OCI-LY7 (cell line): ENCODE results near the gene TMEM178B. TPM values are rescaled to one million over a fixed set of nuclear protein-coding genes. Genes with fewer than 3 reads are reported as not detected.

Experiments
- BruUV-seq: library from RNA; stranded (reverse); fragments of 400-500 nt; replicated peaks from 2 replicates; lab custom pipeline; 2021; lab: Mats Ljungman, UMichigan
- CTCF ChIA-PET: fragments of 300-600 bp; sonication (Branson Sonifier 250); formaldehyde crosslinking; loops from one replicate; lab custom pipeline; 2022; ENCODE audit warnings: antibody characterized with exemption; ENCODE audit not compliant: unreplicated experiment; lab: Charles Lee
- POLR2A ChIA-PET: fragments of 300-600 bp; sonication (Branson Sonifier 250); formaldehyde crosslinking; loops from one replicate; lab custom pipeline; 2022; ENCODE audit warnings: antibody characterized with exemption; lab: Charles Lee
- DNase-seq: peaks from one replicate; pipeline ENCODE4 v3.0.0-alpha.2; 2015; ENCODE audit warnings: low spot score
- H2AFZ ChIP-seq: fragments of 200-600 bp; sonication (generic), shearing (Covaris generic); 2 replicates; pipeline ENCODE4 v1.6.1; 2014; ENCODE audit warnings: mild to moderate bottlenecking, antibody characterized with exemption, low read length, moderate library complexity
- H3K27ac ChIP-seq: fragments of 200-600 bp; sonication (generic); 2 replicates; pipeline ENCODE4 v1.5.1; 2014; ENCODE audit warnings: mixed run types, low read depth, mild to moderate bottlenecking, moderate library complexity, low read length, inconsistent platforms; ENCODE audit not compliant: poor library complexity, severe bottlenecking
- H3K36me3 ChIP-seq: fragments of 200-600 bp; sonication (generic); 2 replicates; pipeline ENCODE4 v1.6.1; 2014; ENCODE audit warnings: mild to moderate bottlenecking, antibody characterized with exemption, low read length, moderate library complexity, mixed read lengths; ENCODE audit not compliant: insufficient read depth
- H3K4me1 ChIP-seq: fragments of 200-600 bp; sonication (generic); 2 replicates; pipeline ENCODE4 v1.5.1; 2014; ENCODE audit warnings: mild to moderate bottlenecking, low read length; ENCODE audit not compliant: insufficient read depth, poor library complexity, severe bottlenecking
- H3K4me2 ChIP-seq: fragments of 200-600 bp; sonication (generic); 2 replicates; pipeline ENCODE4 v1.6.1; 2014; ENCODE audit warnings: mild to moderate bottlenecking, low read length
- H3K4me3 ChIP-seq: fragments of 200-600 bp; sonication (generic); 2 replicates; pipeline ENCODE4 v1.5.1; 2014; ENCODE audit warnings: mild to moderate bottlenecking, low read depth, low read length; ENCODE audit not compliant: poor library complexity, severe bottlenecking
- H3K79me2 ChIP-seq: fragments of 200-600 bp; sonication (generic); 2 replicates; pipeline ENCODE4 v1.6.1; 2016; ENCODE audit warnings: low read depth, mild to moderate bottlenecking, low read length, moderate library complexity, mixed read lengths; ENCODE audit not compliant: insufficient read depth
- H3K9me2 ChIP-seq: fragments of 200-600 bp; sonication (generic); 2 replicates; pipeline ENCODE4 v1.6.1; 2016; ENCODE audit warnings: mild to moderate bottlenecking, low read length, mixed read lengths; ENCODE audit not compliant: insufficient read depth
- H3K9me3 ChIP-seq: fragments of 200-600 bp; sonication (generic); 2 replicates; pipeline ENCODE4 v1.6.1; 2014; ENCODE audit warnings: mild to moderate bottlenecking, mixed run types, low read length, mixed read lengths
- H4K20me1 ChIP-seq: fragments of 200-600 bp; sonication (generic); 2 replicates; pipeline ENCODE4 v1.6.1; 2014; ENCODE audit warnings: mild to moderate bottlenecking, antibody characterized with exemption, low read length, moderate library complexity, mixed read lengths; ENCODE audit not compliant: insufficient read depth
- EZH2phosphoT487 ChIP-seq: fragments of 200-600 bp; sonication (generic); IDR thresholded peaks from 2 replicates; pipeline ENCODE4 v1.6.1; 2018; ENCODE audit warnings: low read depth, borderline replicate concordance, mild to moderate bottlenecking, mixed run types, antibody characterized with exemption, low read length, moderate library complexity, mixed read lengths
- intact Hi-C: fragments of 100-400 bp; cut with micrococcal nuclease; formaldehyde crosslinking; loops from one replicate; pipeline ENCODE4 v1.10.0; 2022; ENCODE audit not compliant: unreplicated experiment
- total RNA-seq, 2 experiments: library from RNA; depleted of rRNA in 1 of 2; stranded (reverse); fragments of >200 nt in 1 of 2; shearing (Covaris generic) in 1 of 2; gene quantifications; 2 replicates each; pipeline ENCODE4 v1.2.3, GENCODE V29; 2014 to 2022
- TF ChIP-seq, protein P1 (sequence below): fragments of 200-600 bp; sonication (generic); conservative IDR thresholded peaks from 2 replicates; pipeline ENCODE4 v1.5.1; 2014; ENCODE audit warnings: mild to moderate bottlenecking, antibody characterized with exemption, low read length, moderate library complexity, mixed read lengths

The TMEM178B gene
- total RNA-seq, 2 experiments from 2014 or later: not detected

DNA sequence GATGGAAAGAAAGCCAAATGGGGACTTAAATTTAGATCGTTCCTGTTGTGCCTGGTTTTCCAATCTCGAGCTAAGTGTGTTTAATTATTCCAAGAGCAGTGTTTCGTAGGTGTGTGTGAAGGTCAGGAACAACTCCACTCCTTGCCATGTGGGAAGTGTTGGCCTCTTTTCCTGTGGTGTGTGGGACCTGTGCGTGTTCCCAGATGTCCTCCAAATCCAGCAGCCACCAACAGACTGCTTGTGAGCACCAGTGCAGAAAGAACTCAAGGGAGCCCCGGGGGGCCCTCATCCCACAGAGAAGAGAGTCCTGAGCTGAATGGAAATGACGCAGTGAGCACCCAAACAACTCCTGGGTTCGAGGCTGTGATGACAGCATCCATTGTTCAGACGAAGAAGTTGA lies 227.7 kb downstream of the TMEM178B start:
- POLR2A ChIA-PET: no interaction called here
- DNase-seq: no peak
- H3K4me1 ChIP-seq: no peaks in the 10 kb centered on the region
- BruUV-seq: no TSS peak
- no peaks in the 10 kb centered on the region for H3K79me2 ChIP-seq
- no peaks in the 10 kb centered on the region for H4K20me1 ChIP-seq
- H3K4me2 ChIP-seq: no peak overlapping the region
- H3K9me3 ChIP-seq: no peaks in the 10 kb centered on the region
- intact Hi-C loops: no loop called here
- CTCF ChIA-PET: no interaction called here
- no peak overlapping the region for H3K27ac ChIP-seq
- no peak overlapping the region for H3K4me3 ChIP-seq
- TF ChIP-seq, protein P1, sequence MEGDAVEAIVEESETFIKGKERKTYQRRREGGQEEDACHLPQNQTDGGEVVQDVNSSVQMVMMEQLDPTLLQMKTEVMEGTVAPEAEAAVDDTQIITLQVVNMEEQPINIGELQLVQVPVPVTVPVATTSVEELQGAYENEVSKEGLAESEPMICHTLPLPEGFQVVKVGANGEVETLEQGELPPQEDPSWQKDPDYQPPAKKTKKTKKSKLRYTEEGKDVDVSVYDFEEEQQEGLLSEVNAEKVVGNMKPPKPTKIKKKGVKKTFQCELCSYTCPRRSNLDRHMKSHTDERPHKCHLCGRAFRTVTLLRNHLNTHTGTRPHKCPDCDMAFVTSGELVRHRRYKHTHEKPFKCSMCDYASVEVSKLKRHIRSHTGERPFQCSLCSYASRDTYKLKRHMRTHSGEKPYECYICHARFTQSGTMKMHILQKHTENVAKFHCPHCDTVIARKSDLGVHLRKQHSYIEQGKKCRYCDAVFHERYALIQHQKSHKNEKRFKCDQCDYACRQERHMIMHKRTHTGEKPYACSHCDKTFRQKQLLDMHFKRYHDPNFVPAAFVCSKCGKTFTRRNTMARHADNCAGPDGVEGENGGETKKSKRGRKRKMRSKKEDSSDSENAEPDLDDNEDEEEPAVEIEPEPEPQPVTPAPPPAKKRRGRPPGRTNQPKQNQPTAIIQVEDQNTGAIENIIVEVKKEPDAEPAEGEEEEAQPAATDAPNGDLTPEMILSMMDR: no peak
- TF ChIP-seq EZH2phosphoT487: no peak
- H2AFZ ChIP-seq: no peak overlapping the region
- no peaks in the 10 kb centered on the region for H3K36me3 ChIP-seq
- no peaks in the 10 kb centered on the region for H3K9me2 ChIP-seq

DNA sequence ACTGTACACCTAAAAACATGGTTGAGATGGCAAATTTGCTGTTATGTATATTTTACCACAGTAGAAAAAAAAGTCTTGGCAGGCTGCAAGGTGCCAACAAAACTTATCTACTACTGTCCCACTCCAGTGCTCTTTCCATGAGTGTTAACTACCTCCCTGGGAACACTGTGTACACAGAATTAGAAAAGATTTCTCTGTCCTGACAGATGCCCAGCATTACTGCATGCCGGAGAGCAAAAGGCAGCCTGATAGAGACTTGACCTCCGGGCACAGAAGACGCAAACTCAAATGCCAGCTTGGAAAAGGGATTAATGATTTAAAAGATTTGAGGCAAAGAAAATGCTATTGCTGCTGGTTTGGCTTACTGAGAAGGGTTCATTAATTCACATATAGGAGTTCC lies 228.8 kb downstream of the TMEM178B start:
- Histone ChIP-seq H2AFZ (no peak overlapping the region), H3K4me3 (no peak overlapping the region), H3K9me2 (no peaks in the 10 kb centered on the region), H3K4me2 (no peak overlapping the region), H4K20me1 (no peaks in the 10 kb centered on the region), H3K27ac (no peak overlapping the region), H3K36me3 (no peaks in the 10 kb centered on the region), H3K9me3 (no peaks in the 10 kb centered on the region), H3K79me2 (no peaks in the 10 kb centered on the region), H3K4me1 (no peaks in the 10 kb centered on the region)
- intact Hi-C loops: no loop called here
- DNase-seq: no peak
- BruUV-seq: no TSS peak
- CTCF ChIA-PET: no interaction called here
- POLR2A ChIA-PET: interaction anchor here (0.5 kb wide), 1 partner anchor 1792 kb away, joined by 3 read pairs; no protein-coding TSS in a partner anchor
- TF ChIP-seq EZH2phosphoT487: no peak
- TF ChIP-seq, protein P1: no peak

DNA sequence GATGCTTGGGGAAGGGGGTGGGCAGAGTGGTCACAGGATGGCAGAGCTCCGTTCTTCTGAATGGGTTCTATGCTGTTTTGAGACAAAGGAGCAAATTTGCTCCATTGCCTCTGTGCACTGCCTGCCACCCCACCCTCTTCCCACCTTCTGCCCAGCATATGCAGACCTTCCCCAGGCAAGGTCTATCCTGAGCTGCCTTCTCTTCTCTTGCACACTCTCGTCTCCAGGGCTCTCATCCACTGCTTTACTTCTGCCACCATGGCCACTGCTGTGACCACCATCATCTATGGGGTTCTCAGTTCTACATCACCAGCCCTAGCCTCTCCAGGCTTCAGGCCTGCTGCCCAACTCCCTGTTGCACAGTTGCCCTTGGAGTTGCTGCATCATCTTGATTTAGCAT lies 230.4 kb downstream of the TMEM178B start:
- BruUV-seq: no TSS peak
- no peaks in the 10 kb centered on the region for H3K4me1 ChIP-seq

More for the DNA sequence above, 230.4 kb downstream of the TMEM178B start:
- no peaks in the 10 kb centered on the region for H3K36me3 ChIP-seq
- H3K4me3 ChIP-seq: no peak overlapping the region
- H2AFZ ChIP-seq: no peak overlapping the region
- no peaks in the 10 kb centered on the region for H3K9me2 ChIP-seq
- no peaks in the 10 kb centered on the region for H4K20me1 ChIP-seq
- H3K9me3 ChIP-seq: no peaks in the 10 kb centered on the region
- ChIA-PET POLR2A (no interaction called here), CTCF (no interaction called here)
- intact Hi-C loops: no loop called here
- H3K27ac ChIP-seq: no peak overlapping the region
- no peak overlapping the region for H3K4me2 ChIP-seq
- H3K79me2 ChIP-seq: no peaks in the 10 kb centered on the region
- TF ChIP-seq, protein P1: no peak
- TF ChIP-seq EZH2phosphoT487: no peak
- no peak for DNase-seq
